GM23248 (cell line): ENCODE data around the gene IL1RAPL2. TPM values are rescaled to one million over a fixed set of nuclear protein-coding genes. Genes with fewer than 3 reads are reported as not detected.

ENCODE experiments used
- DNase-seq: peaks from one replicate; pipeline ENCODE4 v3.0.0-alpha.2; 2015
- H2AFZ ChIP-seq: fragments of 200-600 bp; sonication (generic); 2 replicates; pipeline ENCODE4 v1.6.1; 2016; ENCODE audit warnings: antibody characterized with exemption
- H3F3A ChIP-seq: fragments of 200-600 bp; sonication (generic); 2 replicates; pipeline ENCODE4 v1.6.1; 2016; ENCODE audit warnings: mild to moderate bottlenecking, antibody characterized with exemption, mixed run types; ENCODE audit not compliant: insufficient read depth
- H3K27ac ChIP-seq: fragments of 200-600 bp; sonication (generic); 2 replicates; pipeline ENCODE4 v1.5.1; 2016; ENCODE audit warnings: mild to moderate bottlenecking
- H3K27me3 ChIP-seq: fragments of 200-600 bp; sonication (generic); replicated peaks from 2 replicates; pipeline ENCODE4 v1.6.1; 2016; ENCODE audit warnings: mild to moderate bottlenecking; ENCODE audit not compliant: insufficient read depth
- H3K36me3 ChIP-seq: fragments of 200-600 bp; sonication (generic); 2 replicates; pipeline ENCODE4 v1.6.1; 2016; ENCODE audit warnings: low read depth, mild to moderate bottlenecking
- H3K4me1 ChIP-seq: fragments of 200-600 bp; sonication (generic); 2 replicates; pipeline ENCODE4 v1.6.1; 2016; ENCODE audit warnings: mild to moderate bottlenecking; ENCODE audit not compliant: insufficient read depth
- H3K4me2 ChIP-seq: fragments of 200-600 bp; sonication (generic); one replicate; pipeline ENCODE4 v1.6.1; 2016; ENCODE audit warnings: mild to moderate bottlenecking; ENCODE audit not compliant: unreplicated experiment
- H3K4me3 ChIP-seq: fragments of 200-600 bp; sonication (generic); 2 replicates; pipeline ENCODE4 v1.5.1; 2016; ENCODE audit warnings: mild to moderate bottlenecking
- H3K79me2 ChIP-seq: fragments of 200-600 bp; sonication (generic); 2 replicates; pipeline ENCODE4 v1.6.1; 2016; ENCODE audit warnings: mild to moderate bottlenecking; ENCODE audit not compliant: insufficient read depth
- H3K9ac ChIP-seq: fragments of 200-600 bp; sonication (generic); 2 replicates; pipeline ENCODE4 v1.6.1; 2016; ENCODE audit warnings: mild to moderate bottlenecking
- H3K9me2 ChIP-seq: fragments of 200-600 bp; sonication (generic); 2 replicates; pipeline ENCODE4 v1.6.1; 2016; ENCODE audit warnings: mixed run types, mild to moderate bottlenecking, moderate library complexity; ENCODE audit not compliant: insufficient read depth
- H3K9me3 ChIP-seq: fragments of 200-600 bp; sonication (generic); one replicate; pipeline ENCODE4 v1.6.1; 2017; ENCODE audit warnings: low read depth
- H4K20me1 ChIP-seq: fragments of 200-600 bp; sonication (generic); 2 replicates; pipeline ENCODE4 v1.6.0; 2016; ENCODE audit not compliant: insufficient read depth
- EZH2 ChIP-seq: fragments of 200-600 bp; sonication (generic); IDR thresholded peaks from 2 replicates; pipeline ENCODE4 v1.6.1; 2018; ENCODE audit warnings: antibody characterized with exemption, mild to moderate bottlenecking; ENCODE audit not compliant: insufficient read depth, poor library complexity, severe bottlenecking
- EZH2phosphoT487 ChIP-seq: fragments of 200-600 bp; sonication (generic); IDR thresholded peaks from 2 replicates; pipeline ENCODE4 v1.6.1; 2018; ENCODE audit warnings: antibody characterized with exemption, moderate library complexity, mild to moderate bottlenecking, low read depth; ENCODE audit not compliant: insufficient read depth
- WGBS, 2 experiments: methylation state at CpG; one replicate each; pipeline ENCODE4 v1.1.6; 2015 to 2017; ENCODE audit warnings: low lambda C conversion rate in 2 of 2, low coverage in 1 of 2; ENCODE audit errors: missing lambda C conversion rate in 2 of 2; 5-methylcytosine and 5-hydroxymethylcytosine counted together
- in situ Hi-C: fragments of 300-500 bp; cut with MboI; formaldehyde crosslinking; loops from 2 replicates; pipeline ENCODE4 v1.15.0; 2020
- polyA plus RNA-seq: library from polyadenylated mRNA; unstranded; fragments of >200 nt; fragmentation: Nextera tagmentation; extraction: Ambion mirVana; gene quantifications from 2 replicates; pipeline ENCODE4 v1.2.1, GENCODE V29; 2016
- total RNA-seq: library from RNA; depleted of rRNA; stranded (reverse); fragments of >200 nt; shearing (Covaris generic); gene quantifications from 2 replicates; pipeline ENCODE4 v1.2.3, GENCODE V29; 2014

The IL1RAPL2 gene
- total and polyA plus RNA-seq, 2 experiments from 2014 or later: not detected

DNA sequence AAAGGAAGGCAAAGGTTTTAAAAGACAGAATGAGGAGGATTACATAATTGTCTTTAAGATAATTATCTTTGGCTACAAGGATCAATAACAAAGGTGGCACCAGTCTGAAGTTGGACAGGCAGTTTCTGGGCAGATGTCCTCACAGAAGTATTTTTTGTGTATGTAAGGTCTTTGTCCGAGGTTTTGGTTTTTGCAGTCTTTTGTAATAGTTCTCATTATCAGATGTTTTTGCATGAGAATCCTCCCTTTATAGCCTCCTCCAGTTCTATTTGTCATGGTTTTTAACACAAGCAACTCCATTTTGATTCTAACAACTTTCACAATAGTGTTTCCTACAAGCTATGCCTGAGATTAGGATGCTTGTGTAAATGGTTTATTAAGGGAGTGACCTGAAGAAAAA, 286.2 kb downstream of the IL1RAPL2 start:
- in situ Hi-C loops: no loop called here
- H2AFZ ChIP-seq: no peak overlapping the region
- no peak overlapping the region for H3K4me2 ChIP-seq
- 0 to 14% methylated on average over 1 of the region's 1 CpG for WGBS, 2 experiments
- TF ChIP-seq EZH2phosphoT487 (no peak), EZH2 (no peak)
- H3K4me1 ChIP-seq: no peaks in the 10 kb centered on the region
- no peaks in the 10 kb centered on the region for H3K27me3 ChIP-seq
- H3K9me2 ChIP-seq: no peaks in the 10 kb centered on the region
- no peak overlapping the region for H3K27ac ChIP-seq
- no peak for DNase-seq
- H3K9ac ChIP-seq: no peak overlapping the region
- no peaks in the 10 kb centered on the region for H3F3A ChIP-seq
- H3K36me3 ChIP-seq: no peaks in the 10 kb centered on the region
- no peaks in the 10 kb centered on the region for H3K79me2 ChIP-seq
- no peaks in the 10 kb centered on the region for H3K9me3 ChIP-seq
- H3K4me3 ChIP-seq: no peak overlapping the region
- H4K20me1 ChIP-seq: no peaks in the 10 kb centered on the region

DNA sequence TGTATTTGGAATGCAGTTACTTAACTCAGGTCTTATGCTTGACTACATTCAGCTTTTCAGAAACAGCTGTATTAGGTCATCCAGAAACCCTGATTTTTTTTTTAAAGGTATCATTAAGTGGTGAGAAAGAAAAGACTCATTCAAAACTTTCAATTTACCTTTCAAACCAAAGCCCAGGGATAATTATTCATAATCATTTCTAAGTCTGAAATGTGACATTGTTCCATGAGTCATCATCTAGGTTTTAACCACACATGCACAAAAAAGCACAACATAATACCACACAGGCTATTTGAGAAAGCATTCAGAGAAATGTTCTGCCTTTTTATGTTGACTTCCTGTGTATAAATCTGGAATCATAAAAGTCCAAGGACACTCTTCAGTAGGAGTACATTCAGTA, 288.2 kb downstream of the IL1RAPL2 start:
- in situ Hi-C loops: no loop called here
- TF ChIP-seq EZH2: no peak
- no peak for TF ChIP-seq EZH2phosphoT487
- H3K27ac ChIP-seq: no peak overlapping the region
- no peak overlapping the region for H2AFZ ChIP-seq
- no peaks in the 10 kb centered on the region for H3F3A ChIP-seq
- H3K9me2 ChIP-seq: no peaks in the 10 kb centered on the region
- H3K9me3 ChIP-seq: no peaks in the 10 kb centered on the region
- no peak overlapping the region for H3K4me2 ChIP-seq
- no peak overlapping the region for H3K9ac ChIP-seq
- no peak overlapping the region for H3K4me3 ChIP-seq
- no peaks in the 10 kb centered on the region for H4K20me1 ChIP-seq
- no peaks in the 10 kb centered on the region for H3K79me2 ChIP-seq
- no peaks in the 10 kb centered on the region for H3K4me1 ChIP-seq
- no peak for DNase-seq
- no peaks in the 10 kb centered on the region for H3K27me3 ChIP-seq
- H3K36me3 ChIP-seq: no peaks in the 10 kb centered on the region

DNA sequence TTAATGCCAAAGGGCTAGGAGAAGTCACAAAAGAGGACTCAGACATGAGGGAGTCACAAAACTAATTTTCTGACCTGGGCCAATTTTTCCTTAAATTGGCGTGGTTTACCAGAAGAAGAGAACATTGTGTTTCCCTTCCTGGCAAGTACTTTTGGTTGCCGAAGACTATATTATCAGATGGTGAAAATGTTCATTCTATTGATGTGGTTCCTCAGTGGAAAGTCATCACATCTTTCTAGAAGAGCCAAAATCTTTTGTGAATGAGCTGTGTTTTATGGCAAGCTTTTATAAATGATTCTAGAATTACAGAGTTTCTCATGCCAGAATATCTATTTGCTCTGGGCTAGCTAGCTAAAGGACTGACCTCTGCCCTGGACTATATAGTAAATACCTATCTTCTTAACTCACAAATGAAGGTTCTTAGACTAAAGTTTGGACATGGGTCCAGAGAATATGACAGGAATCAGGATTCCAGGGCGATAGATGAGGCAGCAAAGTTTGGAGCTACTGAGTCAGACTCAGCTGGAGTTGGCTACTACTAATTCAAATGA, 288.9 kb downstream of the IL1RAPL2 start:
- no peak for DNase-seq
- no peaks in the 10 kb centered on the region for H3K9me3 ChIP-seq
- no peak overlapping the region for H3K4me2 ChIP-seq
- no peak overlapping the region for H3K9ac ChIP-seq
- no peaks in the 10 kb centered on the region for H3K79me2 ChIP-seq
- no peak overlapping the region for H3K4me3 ChIP-seq
- H2AFZ ChIP-seq: no peak overlapping the region
- H3K27ac ChIP-seq: no peak overlapping the region
- H4K20me1 ChIP-seq: no peaks in the 10 kb centered on the region
- TF ChIP-seq EZH2: no peak
- TF ChIP-seq EZH2phosphoT487: no peak
- no peaks in the 10 kb centered on the region for H3K27me3 ChIP-seq
- H3K36me3 ChIP-seq: no peaks in the 10 kb centered on the region
- H3K9me2 ChIP-seq: no peaks in the 10 kb centered on the region
- WGBS, 2 experiments: 0% methylated on average over 3 of the region's 3 CpGs
- no peaks in the 10 kb centered on the region for H3K4me1 ChIP-seq
- in situ Hi-C loops: no loop called here
- H3F3A ChIP-seq: no peaks in the 10 kb centered on the region

DNA sequence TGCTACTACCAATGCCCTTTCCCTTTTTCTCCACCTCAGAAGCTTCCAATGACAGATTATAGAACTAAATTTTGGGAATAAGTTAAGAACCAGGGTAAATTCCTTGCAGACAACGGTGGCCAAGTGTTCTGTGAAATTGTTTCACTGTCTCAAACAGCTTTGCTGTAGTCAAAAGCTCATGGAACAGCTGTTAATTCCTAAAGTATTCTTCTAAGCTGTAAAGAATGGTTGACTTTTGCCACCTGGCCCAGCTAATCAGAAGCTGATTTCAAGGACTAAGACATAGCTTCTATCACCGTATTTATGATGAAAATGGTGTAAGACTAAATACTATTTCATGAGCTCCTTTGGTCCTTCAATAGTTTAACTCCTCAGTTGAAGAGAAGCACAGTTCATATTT, 297.5 kb downstream of the IL1RAPL2 start:
- Histone ChIP-seq H3K9me2 (no peaks in the 10 kb centered on the region), H3K9ac (no peak overlapping the region)

DNA sequence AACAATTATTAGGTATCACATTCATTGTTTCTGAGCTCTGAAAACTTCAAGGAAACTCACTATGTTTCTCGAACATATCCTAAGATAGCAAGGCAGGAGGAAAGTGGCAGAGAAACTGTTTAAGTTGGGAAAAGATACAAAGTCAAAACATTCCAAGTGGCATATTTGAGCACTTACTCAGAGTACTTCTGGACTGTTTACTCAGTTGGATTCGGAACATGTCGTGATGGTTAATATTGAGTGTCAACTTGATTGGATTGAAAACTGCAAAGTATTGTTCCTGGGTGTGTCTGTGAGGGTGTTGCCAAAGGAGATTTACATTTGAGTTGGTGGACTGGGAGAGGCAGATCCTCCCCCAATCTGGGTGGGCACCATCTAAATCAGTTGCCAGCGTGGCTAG, 298.3 kb downstream of the IL1RAPL2 start:
- Histone ChIP-seq H3K9me2 (no peaks in the 10 kb centered on the region), H3K4me3 (no peak overlapping the region), H3K4me1 (no peaks in the 10 kb centered on the region), H3K9me3 (no peaks in the 10 kb centered on the region), H3K27ac (no peak overlapping the region), H3K79me2 (no peaks in the 10 kb centered on the region), H3K27me3 (no peaks in the 10 kb centered on the region), H4K20me1 (no peaks in the 10 kb centered on the region), H2AFZ (no peak overlapping the region), H3K4me2 (no peak overlapping the region), H3F3A (no peaks in the 10 kb centered on the region), H3K9ac (no peak overlapping the region), H3K36me3 (no peaks in the 10 kb centered on the region)
- in situ Hi-C loops: no loop called here
- TF ChIP-seq EZH2 (no peak), EZH2phosphoT487 (no peak)
- 2 to 5% methylated on average over 4 of the region's 4 CpGs for WGBS, 2 experiments
- DNase-seq: no peak

More for the DNA sequence above, 297.5 kb downstream of the IL1RAPL2 start:
- H3K4me1 ChIP-seq: no peaks in the 10 kb centered on the region
- TF ChIP-seq EZH2phosphoT487 (no peak), EZH2 (no peak)
- no peaks in the 10 kb centered on the region for H3K27me3 ChIP-seq
- no peaks in the 10 kb centered on the region for H3K9me3 ChIP-seq
- H3K36me3 ChIP-seq: no peaks in the 10 kb centered on the region
- H3K79me2 ChIP-seq: no peaks in the 10 kb centered on the region
- WGBS, 2 experiments: 0% methylated on average over 2 of the region's 2 CpGs
- no peak overlapping the region for H2AFZ ChIP-seq
- no peak overlapping the region for H3K27ac ChIP-seq
- in situ Hi-C loops: no loop called here
- H3K4me2 ChIP-seq: no peak overlapping the region
- H3F3A ChIP-seq: no peaks in the 10 kb centered on the region
- H4K20me1 ChIP-seq: no peaks in the 10 kb centered on the region
- no peak overlapping the region for H3K4me3 ChIP-seq
- no peak for DNase-seq
